CD4-positive, alpha-beta T cell treated with Interleukin-6 for 4 hours (primary cell): Measurements from ENCODE around the gene RABGAP1L.
"Not testable (repeated sequence)": the region's sequence is repeated elsewhere in the genome, so short reads cannot be mapped to it uniquely, and the experiment has no call there.

Source experiments
- DNase-seq: peaks from one replicate; pipeline ENCODE4 v3.0.0-alpha.2; 2020; ENCODE audit warnings: mixed read lengths

The RABGAP1L gene

GRCh38 chr1:174686213-174686612 is 526.9 kb downstream of the RABGAP1L start:
- no peak for DNase-seq

DNA sequence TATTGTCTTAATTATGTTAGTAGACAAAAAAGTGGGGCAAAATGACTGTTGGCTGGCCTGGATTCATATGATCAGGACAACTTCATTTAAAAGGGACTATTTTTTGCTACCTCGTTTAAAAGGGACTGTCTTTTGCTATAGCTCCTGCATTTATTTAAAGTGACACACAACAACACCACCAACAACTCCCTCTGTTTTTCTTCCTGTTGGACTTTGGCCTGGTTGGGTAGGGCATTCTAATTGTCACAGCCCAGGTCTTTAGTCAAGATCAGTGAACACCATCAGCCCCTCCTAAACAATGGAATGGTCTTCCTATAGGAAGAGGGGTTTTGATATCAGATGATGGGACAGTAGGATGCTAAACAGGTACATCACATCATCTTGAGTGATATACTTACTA is 530.2 kb downstream of the RABGAP1L start:
- no peak for DNase-seq

DNA sequence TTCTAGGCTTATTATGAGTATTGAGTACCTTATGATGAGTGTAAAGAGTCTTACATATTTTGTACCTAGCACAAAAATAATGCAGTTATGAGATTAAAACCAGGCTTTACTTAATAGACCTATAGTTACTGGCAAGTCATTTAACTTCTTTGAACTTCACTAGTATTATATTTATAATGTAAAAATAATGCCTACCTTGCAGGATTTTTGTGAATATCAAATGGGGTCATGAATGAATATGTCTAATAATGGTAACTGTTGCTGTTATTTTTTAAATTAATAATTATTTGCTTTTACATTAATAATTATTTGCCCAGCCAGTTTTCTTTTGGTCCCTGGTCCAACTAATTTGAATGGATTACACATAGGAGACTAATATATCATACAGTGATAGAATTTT is 530.9 kb downstream of the RABGAP1L start:
- DNase-seq: no peak

DNA sequence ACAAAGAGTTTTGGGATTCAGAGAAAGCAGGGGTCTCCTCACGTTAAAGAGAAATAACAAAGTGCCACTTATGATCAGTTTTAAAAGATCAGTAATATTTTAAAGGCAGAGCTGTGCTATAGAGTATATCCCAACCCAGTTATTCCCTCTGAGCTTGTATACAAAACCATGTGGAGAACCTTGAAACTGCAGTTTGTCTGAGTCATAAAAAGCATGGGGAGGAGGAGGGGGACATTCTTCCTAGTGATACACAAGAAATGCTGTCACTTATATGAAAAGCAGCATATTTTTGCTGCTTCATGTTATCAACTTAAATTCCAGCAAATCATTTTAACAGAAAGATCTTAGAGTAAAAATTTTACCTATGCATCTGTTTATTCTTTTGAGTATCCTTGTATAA is 533.0 kb downstream of the RABGAP1L start:
- DNase-seq: no peak

DNA sequence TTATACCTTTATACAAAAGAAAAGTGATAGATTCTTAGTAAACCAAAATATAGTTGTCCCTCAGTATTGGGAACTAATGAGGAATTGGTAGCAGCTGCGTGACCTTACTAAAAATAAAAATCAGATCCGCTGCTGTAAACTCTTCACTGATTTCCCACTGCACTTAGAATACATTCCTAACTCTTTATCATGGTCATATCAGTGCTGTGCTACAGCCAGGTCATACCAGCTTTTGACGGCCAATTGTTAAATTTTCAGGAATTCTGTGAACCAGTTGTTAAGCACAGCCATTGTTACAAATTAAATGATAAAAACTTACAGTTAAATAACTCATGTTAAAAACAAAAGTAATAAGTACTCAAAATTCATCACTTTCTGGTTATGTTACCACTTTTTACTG is 533.8 kb downstream of the RABGAP1L start:
- DNase-seq: no peak

DNA sequence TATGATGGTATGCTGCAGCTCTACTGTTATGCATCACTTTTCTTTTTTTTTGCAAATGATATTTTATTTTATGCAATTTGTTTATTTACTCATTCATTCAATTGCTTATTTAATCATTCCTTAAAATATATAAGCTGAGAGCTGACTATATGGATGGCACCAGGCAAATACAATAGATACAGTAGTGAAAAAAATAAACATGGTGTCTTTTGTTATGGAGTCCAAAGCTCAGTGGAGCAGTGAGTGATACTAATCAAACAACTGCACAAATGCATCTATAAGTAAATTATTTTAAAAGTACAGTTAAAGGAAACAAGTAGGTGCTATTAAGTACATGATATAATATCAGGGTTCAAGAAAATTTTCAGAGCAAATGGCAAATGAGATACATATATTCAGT is 534.2 kb downstream of the RABGAP1L start:
- DNase-seq: not testable (repeated sequence)

DNA sequence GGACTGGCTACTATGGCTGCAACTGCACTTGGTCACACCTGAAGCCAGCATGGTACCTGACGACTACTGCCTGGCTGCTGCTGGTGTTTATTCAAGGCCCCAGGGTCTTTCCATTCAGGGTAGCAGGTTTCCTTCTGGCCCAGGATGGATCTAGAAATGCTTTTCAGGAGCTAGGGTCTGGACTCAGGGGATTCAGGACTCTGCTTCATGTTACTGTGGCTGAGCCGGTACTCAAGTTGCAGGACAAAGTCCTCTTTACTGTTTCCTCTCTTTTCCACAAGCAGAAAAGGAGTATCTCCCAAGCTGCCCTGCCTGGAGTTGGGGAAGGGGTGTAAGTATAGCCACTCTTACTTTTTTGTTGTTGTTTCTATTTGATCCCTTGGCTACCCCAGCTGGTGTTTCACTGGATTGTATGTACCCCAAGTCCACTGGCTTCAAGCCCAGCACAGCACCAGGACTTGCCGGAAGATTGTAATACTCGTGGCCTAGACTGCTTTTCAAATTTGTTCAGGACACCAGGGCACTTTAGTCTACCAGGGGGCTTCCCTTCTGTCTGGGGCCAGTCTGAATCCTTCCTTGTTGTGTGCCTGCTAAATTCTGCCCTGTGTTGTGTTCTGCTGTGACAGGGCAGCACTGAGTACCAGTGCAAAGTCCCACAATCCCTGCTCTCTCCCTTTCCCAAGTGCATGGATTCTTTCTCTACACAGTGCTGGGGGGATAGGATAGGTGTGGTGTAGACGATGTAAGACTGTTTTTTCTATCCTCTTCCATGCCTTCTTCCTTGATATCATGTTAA is 536.9 kb downstream of the RABGAP1L start:
- no peak for DNase-seq

DNA sequence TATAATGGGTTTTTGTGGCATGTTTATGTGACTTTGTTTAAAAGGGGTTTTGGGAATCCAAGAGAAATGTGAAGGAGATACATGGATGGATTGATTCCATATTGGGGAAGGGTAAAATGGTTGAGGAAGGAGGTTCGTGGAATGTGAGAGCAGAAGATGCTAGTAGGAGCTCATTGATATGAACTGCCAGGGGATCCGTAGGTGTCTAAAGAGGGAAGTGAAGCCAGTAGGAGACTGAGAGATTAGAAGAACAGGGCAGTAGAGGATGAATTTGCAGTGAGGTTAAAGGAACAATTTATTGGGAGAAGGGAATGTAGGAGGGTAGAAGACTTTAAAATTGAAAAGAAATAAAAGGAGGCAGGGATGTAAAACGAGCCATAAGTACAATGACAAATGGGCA is 541.0 kb downstream of the RABGAP1L start:
- DNase-seq: no peak

DNA sequence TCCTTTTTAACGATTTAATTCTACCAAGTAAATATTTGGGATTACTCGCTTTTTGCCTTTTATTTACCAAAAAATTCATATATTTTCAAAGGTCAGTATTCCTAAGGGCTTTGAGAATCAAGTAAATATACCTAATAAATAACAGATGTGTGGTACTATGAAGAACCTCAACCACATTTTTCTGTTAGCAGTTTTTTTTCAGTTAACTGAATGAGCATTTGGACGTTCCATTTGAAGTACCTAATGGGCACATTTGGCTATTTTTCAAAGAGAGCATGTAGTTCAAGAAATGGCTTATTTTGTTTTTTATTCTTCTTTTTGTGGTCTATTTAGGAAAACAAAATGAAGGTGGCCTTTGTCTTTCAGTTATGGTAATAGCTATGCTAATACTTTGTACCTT is 541.5 kb downstream of the RABGAP1L start:
- DNase-seq: no peak

GRCh38 chr1:174701565-174701964 is 542.2 kb downstream of the RABGAP1L start:
- DNase-seq: no peak

GRCh38 chr1:174702011-174702410 is 542.7 kb downstream of the RABGAP1L start:
- no peak for DNase-seq

GRCh38 chr1:174703309-174703708 is 544.0 kb downstream of the RABGAP1L start:
- no peak for DNase-seq

DNA sequence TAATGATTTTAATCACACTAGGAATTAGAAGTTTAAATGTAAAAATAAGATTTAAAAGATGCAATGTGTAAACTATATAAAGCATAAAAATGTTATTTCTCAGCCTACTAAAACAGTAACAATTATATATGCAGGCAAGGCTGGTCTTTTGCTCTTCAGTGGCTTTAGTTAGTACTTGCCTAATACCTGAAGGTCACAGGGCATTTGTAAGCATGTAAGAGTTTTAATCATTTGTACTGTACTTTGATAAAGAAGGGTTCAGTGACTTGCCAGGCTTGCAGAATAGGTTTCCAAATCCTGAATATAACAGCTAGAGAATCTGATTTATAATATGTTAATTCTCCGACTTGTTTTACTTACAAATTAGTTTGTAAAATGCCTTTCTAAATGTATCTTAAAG is 545.0 kb downstream of the RABGAP1L start:
- DNase-seq: no peak

GRCh38 chr1:174710868-174711845 is 551.8 kb downstream of the RABGAP1L start:
- DNase-seq: no peak

- not testable (repeated sequence) for DNase-seq
These were observed 552.5 kb downstream of the RABGAP1L start for GRCh38 chr1:174711848-174712247.

DNA sequence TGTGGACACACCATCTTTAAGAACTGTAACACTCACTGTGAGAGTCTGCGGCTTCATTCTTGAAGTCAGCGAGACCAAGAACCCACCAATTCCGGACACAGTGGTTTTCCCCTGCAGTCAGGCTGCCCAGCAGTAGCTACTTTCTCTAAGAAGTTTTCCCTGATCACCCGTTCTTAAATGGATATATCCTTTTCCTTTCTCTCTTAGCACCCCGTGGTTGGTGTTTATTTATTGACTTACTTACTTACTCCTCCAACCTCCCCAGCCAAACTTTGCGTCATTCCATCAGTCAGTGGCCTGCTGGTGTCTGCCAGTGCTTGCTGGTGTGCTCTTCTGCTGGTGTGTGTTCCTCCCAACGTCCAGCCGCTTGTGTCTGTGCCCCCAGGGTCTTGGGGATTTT is 553.2 kb downstream of the RABGAP1L start:
- DNase-seq: no peak

DNA sequence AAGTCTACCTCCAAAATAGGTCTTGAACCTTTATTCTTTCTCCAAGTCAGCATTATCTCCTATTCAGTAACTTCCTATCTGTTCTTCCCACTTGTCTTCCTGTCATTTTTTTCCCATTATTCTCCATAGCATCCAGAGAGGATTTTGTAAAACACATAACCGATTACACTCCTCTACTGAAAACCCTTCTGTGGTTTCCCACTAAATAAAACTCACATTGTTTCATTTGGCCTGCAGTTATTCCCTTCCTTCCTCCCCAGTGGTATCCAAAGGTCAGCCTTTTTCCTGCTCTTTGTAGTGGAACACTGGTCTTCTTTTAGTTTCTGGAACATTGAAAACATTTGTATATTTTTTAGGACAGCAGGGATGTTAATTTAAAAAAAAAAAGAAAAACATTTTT is 554.5 kb downstream of the RABGAP1L start:
- no peak for DNase-seq

GRCh38 chr1:174719194-174719593 is 559.9 kb downstream of the RABGAP1L start:
- no peak for DNase-seq

- no peak for DNase-seq
These were observed 561.3 kb downstream of the RABGAP1L start for GRCh38 chr1:174720618-174721017.

DNA sequence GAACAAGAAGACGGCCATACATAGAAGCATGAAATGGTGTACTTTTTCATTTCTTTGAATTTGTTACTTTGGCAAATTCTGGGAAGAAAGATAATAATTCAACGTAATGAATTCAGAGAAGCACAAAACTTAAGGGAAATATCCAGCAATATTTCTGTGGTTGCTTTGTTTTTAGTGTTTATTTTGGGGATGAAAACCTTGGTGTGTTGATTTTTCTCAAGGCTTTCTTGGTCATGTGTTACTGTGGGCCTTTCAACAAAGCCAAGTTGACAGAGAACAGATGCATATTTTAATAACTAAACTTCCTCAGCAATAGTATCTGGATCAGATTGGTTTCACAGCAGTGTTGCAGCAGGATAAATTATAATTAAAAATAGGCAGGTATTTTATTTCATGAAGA is 561.9 kb downstream of the RABGAP1L start:
- no peak for DNase-seq

- no peak for DNase-seq
These were observed 564.5 kb downstream of the RABGAP1L start for GRCh38 chr1:174723816-174724215.

DNA sequence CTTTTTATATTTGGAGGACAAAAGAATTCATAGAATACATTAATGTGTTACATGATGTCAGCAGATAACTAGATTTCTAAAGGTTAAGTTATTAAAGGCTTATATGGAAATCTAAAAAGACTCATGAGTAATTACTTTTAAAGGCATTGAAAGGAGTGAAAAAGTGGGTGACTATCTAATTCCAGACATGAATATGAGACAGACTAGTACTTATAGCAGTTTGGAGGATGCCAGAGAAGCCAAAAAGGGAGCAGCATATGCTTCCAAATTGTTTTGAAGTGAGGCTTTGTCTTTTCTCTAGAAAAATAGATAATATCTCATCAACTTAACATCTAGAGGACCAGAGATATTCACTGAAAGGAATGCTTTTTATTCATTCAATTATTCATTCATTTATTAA is 564.9 kb downstream of the RABGAP1L start:
- DNase-seq: no peak

GRCh38 chr1:174726167-174726879 is 567.0 kb downstream of the RABGAP1L start:
- no peak for DNase-seq
